ENCODE measurements around the gene TMED4. TPM values are rescaled to one million over a fixed set of nuclear protein-coding genes. Genes with fewer than 3 reads are reported as not detected.

The TMED4 gene
- total and polyA plus RNA-seq, 2 of the 13 experiments (the other 11 are each of a cell fraction or from before 2014, with no cell fraction given): 81.4 to 109 TPM

GRCh38 chr7:44541028-44541869 is 40.8 kb downstream of the TMED4 start, which contains the start of gene NPC1L1 (continued):
- TF ChIP-seq, protein P1, sequence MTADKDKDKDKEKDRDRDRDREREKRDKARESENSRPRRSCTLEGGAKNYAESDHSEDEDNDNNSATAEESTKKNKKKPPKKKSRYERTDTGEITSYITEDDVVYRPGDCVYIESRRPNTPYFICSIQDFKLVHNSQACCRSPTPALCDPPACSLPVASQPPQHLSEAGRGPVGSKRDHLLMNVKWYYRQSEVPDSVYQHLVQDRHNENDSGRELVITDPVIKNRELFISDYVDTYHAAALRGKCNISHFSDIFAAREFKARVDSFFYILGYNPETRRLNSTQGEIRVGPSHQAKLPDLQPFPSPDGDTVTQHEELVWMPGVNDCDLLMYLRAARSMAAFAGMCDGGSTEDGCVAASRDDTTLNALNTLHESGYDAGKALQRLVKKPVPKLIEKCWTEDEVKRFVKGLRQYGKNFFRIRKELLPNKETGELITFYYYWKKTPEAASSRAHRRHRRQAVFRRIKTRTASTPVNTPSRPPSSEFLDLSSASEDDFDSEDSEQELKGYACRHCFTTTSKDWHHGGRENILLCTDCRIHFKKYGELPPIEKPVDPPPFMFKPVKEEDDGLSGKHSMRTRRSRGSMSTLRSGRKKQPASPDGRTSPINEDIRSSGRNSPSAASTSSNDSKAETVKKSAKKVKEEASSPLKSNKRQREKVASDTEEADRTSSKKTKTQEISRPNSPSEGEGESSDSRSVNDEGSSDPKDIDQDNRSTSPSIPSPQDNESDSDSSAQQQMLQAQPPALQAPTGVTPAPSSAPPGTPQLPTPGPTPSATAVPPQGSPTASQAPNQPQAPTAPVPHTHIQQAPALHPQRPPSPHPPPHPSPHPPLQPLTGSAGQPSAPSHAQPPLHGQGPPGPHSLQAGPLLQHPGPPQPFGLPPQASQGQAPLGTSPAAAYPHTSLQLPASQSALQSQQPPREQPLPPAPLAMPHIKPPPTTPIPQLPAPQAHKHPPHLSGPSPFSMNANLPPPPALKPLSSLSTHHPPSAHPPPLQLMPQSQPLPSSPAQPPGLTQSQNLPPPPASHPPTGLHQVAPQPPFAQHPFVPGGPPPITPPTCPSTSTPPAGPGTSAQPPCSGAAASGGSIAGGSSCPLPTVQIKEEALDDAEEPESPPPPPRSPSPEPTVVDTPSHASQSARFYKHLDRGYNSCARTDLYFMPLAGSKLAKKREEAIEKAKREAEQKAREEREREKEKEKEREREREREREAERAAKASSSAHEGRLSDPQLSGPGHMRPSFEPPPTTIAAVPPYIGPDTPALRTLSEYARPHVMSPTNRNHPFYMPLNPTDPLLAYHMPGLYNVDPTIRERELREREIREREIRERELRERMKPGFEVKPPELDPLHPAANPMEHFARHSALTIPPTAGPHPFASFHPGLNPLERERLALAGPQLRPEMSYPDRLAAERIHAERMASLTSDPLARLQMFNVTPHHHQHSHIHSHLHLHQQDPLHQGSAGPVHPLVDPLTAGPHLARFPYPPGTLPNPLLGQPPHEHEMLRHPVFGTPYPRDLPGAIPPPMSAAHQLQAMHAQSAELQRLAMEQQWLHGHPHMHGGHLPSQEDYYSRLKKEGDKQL (CRISPR knock-in tag; IDR thresholded peaks at IDR 0.05; ENCODE audit: low read depth): 0 out of 2 replicates have a peak, but pooled peaks have one; percentile 50
- TF ChIP-seq ZNF589 (CRISPR knock-in tag; conservative IDR thresholded peaks at IDR 0.05) (peak; percentile 38; the same call in 1 of the 2 replicates), TBL1XR1 (IDR thresholded peaks at IDR 0.05; ENCODE audit: borderline replicate concordance, low read length, partially characterized antibody) (peak; percentile 41), ATF7 (IDR thresholded peaks at IDR 0.05) (no peak), ATF7 (CRISPR knock-in tag; IDR thresholded peaks at IDR 0.05) (peak; percentile 30; the same call in 1 of the 2 replicates), POGZ (CRISPR knock-in tag; IDR thresholded peaks at IDR 0.05) (peak; percentile 85), ZNF670 (CRISPR knock-in tag; IDR thresholded peaks at IDR 0.05; ENCODE audit: borderline replicate concordance) (no peak), TEAD3 (CRISPR knock-in tag; optimal IDR thresholded peaks at IDR 0.05; ENCODE audit: borderline replicate concordance) (peak; percentile 72), THAP7 (CRISPR knock-in tag; IDR thresholded peaks at IDR 0.05) (peak; percentile 66; the same call in 1 of the 2 replicates), ZNF550 (CRISPR knock-in tag; IDR thresholded peaks at IDR 0.05; ENCODE audit: borderline replicate concordance) (no peak), ATAD3A (CRISPR knock-in tag; IDR thresholded peaks at IDR 0.05) (no peak), ZEB1 (IDR thresholded peaks at IDR 0.05; ENCODE audit: insufficient replicate concordance, low read depth) (no peak), ZNF563 (CRISPR knock-in tag; IDR thresholded peaks at IDR 0.05) (peak; percentile 84; the same call in 1 of the 2 replicates), THRA (CRISPR knock-in tag; IDR thresholded peaks at IDR 0.05; ENCODE audit: borderline replicate concordance) (peak; percentile 60)
- TF ChIP-seq, protein P2, sequence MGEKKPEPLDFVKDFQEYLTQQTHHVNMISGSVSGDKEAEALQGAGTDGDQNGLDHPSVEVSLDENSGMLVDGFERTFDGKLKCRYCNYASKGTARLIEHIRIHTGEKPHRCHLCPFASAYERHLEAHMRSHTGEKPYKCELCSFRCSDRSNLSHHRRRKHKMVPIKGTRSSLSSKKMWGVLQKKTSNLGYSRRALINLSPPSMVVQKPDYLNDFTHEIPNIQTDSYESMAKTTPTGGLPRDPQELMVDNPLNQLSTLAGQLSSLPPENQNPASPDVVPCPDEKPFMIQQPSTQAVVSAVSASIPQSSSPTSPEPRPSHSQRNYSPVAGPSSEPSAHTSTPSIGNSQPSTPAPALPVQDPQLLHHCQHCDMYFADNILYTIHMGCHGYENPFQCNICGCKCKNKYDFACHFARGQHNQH (CRISPR knock-in tag; IDR thresholded peaks at IDR 0.05): peak; percentile 89
